CD4-positive, alpha-beta T cell (primary cell): ENCODE results near the gene CFB. TPM values are rescaled to one million over a fixed set of nuclear protein-coding genes. Genes with fewer than 3 reads are reported as not detected.

Experiments used
- ATAC-seq: fragments of 200-7000 bp; cut with Tn5 transposase; one replicate; pipeline ENCODE4 v1.10.0; 2022; ENCODE audit warnings: mild to moderate bottlenecking; ENCODE audit not compliant: poor library complexity
- CTCF ChIA-PET: fragments of 350-600 bp; sonication (Branson Sonifier 250); formaldehyde crosslinking; loops from one replicate; lab custom pipeline; 2021; ENCODE audit warnings: antibody characterized with exemption, inconsistent platforms; lab: Charles Lee
- POLR2A ChIA-PET: fragments of 350-600 bp; sonication (Branson Sonifier 250); formaldehyde crosslinking; loops from one replicate; lab custom pipeline; 2021; ENCODE audit warnings: antibody characterized with exemption, inconsistent platforms; lab: Charles Lee
- DNase-seq, 14 experiments: peaks; one replicate each; pipeline ENCODE4 v3.0.0-alpha.2; 2013 to 2020; ENCODE audit warnings: mixed read lengths in 2 of 14
- H3K27ac ChIP-seq, 2 donors: one replicate each; pipeline versions ENCODE4 v1.5.1 to v1.7.0; 2013; ENCODE audit warnings: low read length in 2 of 2, low read depth in 1 of 2, mild to moderate bottlenecking in 1 of 2
- H3K27me3 ChIP-seq, 2 experiments: 1 replicate in 1 of 2; 2 replicates in 1 of 2; pipeline versions ENCODE4 v1.6.1 to v1.7.0; 2013; ENCODE audit warnings: low read length in 2 of 2, control low read depth in 1 of 2, mild to moderate bottlenecking in 1 of 2, moderate library complexity in 1 of 2; ENCODE audit not compliant: insufficient read depth in 2 of 2, control insufficient read depth in 1 of 2
- H3K36me3 ChIP-seq: one replicate; pipeline ENCODE4 v1.6.1; 2013; ENCODE audit warnings: low read length, control low read depth; ENCODE audit not compliant: insufficient read depth
- H3K4me1 ChIP-seq: one replicate; pipeline ENCODE4 v1.6.1; 2013; ENCODE audit warnings: low read length, control low read depth; ENCODE audit not compliant: insufficient read depth
- H3K4me3 ChIP-seq: one replicate; pipeline ENCODE4 v1.5.1; 2013; ENCODE audit warnings: mild to moderate bottlenecking, low read length, moderate library complexity
- H3K9me3 ChIP-seq, 2 experiments: 1 replicate in 1 of 2; 2 replicates in 1 of 2; pipeline versions ENCODE4 v1.6.1 to v1.7.0; 2013; ENCODE audit warnings: low read length in 2 of 2, mild to moderate bottlenecking in 2 of 2, control low read depth in 1 of 2, moderate library complexity in 1 of 2; ENCODE audit not compliant: control insufficient read depth in 1 of 2, insufficient read depth in 1 of 2
- H3K27ac Mint-ChIP-seq: one replicate; pipeline ENCODE4 v1.8.0; 2020; ENCODE audit warnings: mixed read lengths
- H3K27me3 Mint-ChIP-seq: one replicate; pipeline ENCODE4 v1.8.0; 2021; ENCODE audit warnings: mixed read lengths
- H3K36me3 Mint-ChIP-seq: one replicate; pipeline ENCODE4 v1.8.0; 2021; ENCODE audit warnings: low read depth, mixed read lengths
- H3K4me1 Mint-ChIP-seq: one replicate; pipeline ENCODE4 v1.8.0; 2021; ENCODE audit warnings: low read depth, mixed read lengths
- H3K4me3 Mint-ChIP-seq: one replicate; pipeline ENCODE4 v1.8.0; 2020; ENCODE audit warnings: mild to moderate bottlenecking, mixed read lengths
- H3K9me3 Mint-ChIP-seq: one replicate; pipeline ENCODE4 v1.8.0; 2020; ENCODE audit warnings: mixed read lengths
- CTCF ChIP-seq: fragments of 200-600 bp; IDR thresholded peaks from one replicate; pipeline ENCODE4 v1.8.0; 2022; ENCODE audit warnings: antibody characterized with exemption, mild to moderate bottlenecking
- intact Hi-C, 2 experiments: fragments of 100-400 bp; cut with DNase I in 1 of 2; cut with micrococcal nuclease in 1 of 2; formaldehyde crosslinking; loops; one replicate each; pipeline versions ENCODE4 v1.15.1 to v1.9.0; 2023 to 2025; cut with DNase I, micrococcal nuclease
- total RNA-seq, 174 experiments: library from RNA in 2 of 174; stranded (reverse) in 2 of 174; gene quantifications; one replicate each; pipeline ENCODE4 v1.2.3 and lab custom pipeline; 2021 to 2026

CFB gene
- total RNA-seq, 2 experiments from 2014 or later = 1.5 to 2.2 TPM

- no peak for ATAC-seq
- no peak for TF ChIP-seq CTCF
- H3K27ac ChIP-seq = no peak overlapping the region
- H3K4me1 Mint-ChIP-seq = no peaks in the 10 kb centered on the region
- no peak overlapping the region for H3K27ac Mint-ChIP-seq
- H3K4me1 ChIP-seq = no peaks in the 10 kb centered on the region
- no peaks in the 10 kb centered on the region for H3K9me3 Mint-ChIP-seq
- peaks cover 4% of the 10 kb centered on the region for H3K27me3 Mint-ChIP-seq
- H3K36me3 Mint-ChIP-seq = peaks cover 26% of the 10 kb centered on the region
- H3K27me3 ChIP-seq = peaks cover 0 to 10% of the 10 kb centered on the region in 2 experiments
- H3K4me3 Mint-ChIP-seq = no peak overlapping the region
- CTCF ChIA-PET = interaction anchor here (0.5 kb wide), 1 partner anchor 159 kb away, joined by 3 read pairs; no protein-coding TSS in a partner anchor
- intact Hi-C loops = no loop called here
- H3K36me3 ChIP-seq = peaks cover 24% of the 10 kb centered on the region
- POLR2A ChIA-PET = no interaction called here
- H3K4me3 ChIP-seq = no peak overlapping the region
- DNase-seq = peak in 1 of 14 experiments; percentile 60
- H3K9me3 ChIP-seq = no peaks in the 10 kb centered on the region
These were observed 3.0 kb downstream of the CFB start for GRCh38 chr6:31948753-31949413.

GRCh38 chr6:31949926-31950548 lies 4.1 kb downstream of the CFB start:
- peaks cover 35% of the 10 kb centered on the region for H3K36me3 ChIP-seq
- Mint-ChIP-seq H3K27ac (no peak overlapping the region), H3K4me1 (no peaks in the 10 kb centered on the region), H3K9me3 (no peaks in the 10 kb centered on the region), H3K4me3 (no peak overlapping the region), H3K36me3 (peaks cover 37% of the 10 kb centered on the region), H3K27me3 (peaks cover 4% of the 10 kb centered on the region)
- no peak overlapping the region for H3K4me3 ChIP-seq
- peaks cover 0 to 4% of the 10 kb centered on the region in 2 experiments for H3K27me3 ChIP-seq
- CTCF ChIA-PET = no interaction called here
- no peaks in the 10 kb centered on the region for H3K9me3 ChIP-seq
- DNase-seq (no peak), ATAC-seq (no peak)
- POLR2A ChIA-PET = interaction anchor here (1.1 to 1.3 kb wide), 2 partner anchors 12 to 22 kb away, joined by 3 read pairs; partner anchors contain the start of gene DXO
- H3K4me1 ChIP-seq = no peaks in the 10 kb centered on the region
- H3K27ac ChIP-seq = no peak overlapping the region
- TF ChIP-seq CTCF = no peak
- intact Hi-C loops = loop anchor here in 1 of 2 experiments (5.0 to 10.0 kb wide), 2 partner anchors 268 to 1885 kb away; partner anchors contain the start of genes LY6G5C, POLR1H and PPP1R11

GRCh38 chr6:31952140-31952805 lies 6.4 kb downstream of the CFB start:
- ATAC-seq = no peak
- POLR2A ChIA-PET = interaction anchor here (1.2 kb wide), 1 partner anchor 20 kb away, joined by 6 read pairs; the partner anchor contains the start of gene DXO
- DNase-seq = peak in 7 of 14 experiments; percentile 24 to 62 (median 44)
- H3K4me3 ChIP-seq = no peak overlapping the region
- peaks cover 4% of the 10 kb centered on the region for H3K4me1 ChIP-seq
- H3K27me3 ChIP-seq = no peaks in the 10 kb centered on the region
- intact Hi-C loops = loop anchor here in 1 of 2 experiments (5.0 to 10.0 kb wide), 2 partner anchors 270 to 1887 kb away; partner anchors contain the start of genes LY6G5C, POLR1H and PPP1R11
- no peaks in the 10 kb centered on the region for H3K9me3 ChIP-seq
- CTCF ChIA-PET = interaction anchor here (0.6 to 2.0 kb wide), 5 partner anchors 10 to 152 kb away, joined by 3 to 7 read pairs (median 4); partner anchors contain the start of genes DXO and EHMT2
- peaks cover 53% of the 10 kb centered on the region for H3K36me3 ChIP-seq
- peak; percentile 62 for TF ChIP-seq CTCF
- Mint-ChIP-seq H3K4me3 (no peak overlapping the region), H3K36me3 (peaks cover 58% of the 10 kb centered on the region), H3K9me3 (no peaks in the 10 kb centered on the region), H3K27me3 (no peaks in the 10 kb centered on the region), H3K27ac (no peak overlapping the region), H3K4me1 (peaks cover 4% of the 10 kb centered on the region)
- no peak overlapping the region for H3K27ac ChIP-seq
